GM18498 (cell line): ENCODE measurements around the gene NCBP2L.

ENCODE experiments used
- ATAC-seq: cut with Tn5 transposase; IDR thresholded peaks from one replicate; pipeline ENCODE4 v1.9.1; 2021; ENCODE audit warnings: mild to moderate bottlenecking, moderate library complexity; ENCODE audit not compliant: unreplicated experiment

The NCBP2L gene

DNA sequence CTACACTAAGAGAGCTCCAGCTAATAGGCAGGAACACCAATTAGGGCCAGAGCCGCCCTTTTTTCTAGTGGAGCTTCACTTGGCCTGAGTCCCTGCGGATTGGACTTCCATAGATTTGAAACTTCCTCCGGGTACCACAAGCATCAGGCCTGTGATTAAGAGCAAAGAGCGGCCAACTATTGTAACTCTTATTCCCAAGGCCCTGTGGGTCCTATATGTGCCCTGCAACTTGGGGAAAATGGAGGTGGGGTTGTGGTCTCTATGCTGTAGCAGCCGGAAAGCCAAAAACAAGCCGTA is at the start of gene NCBP2L:
TSS of gene NCBP2L (plus strand) at position 198 of the 297 bp plus-strand sequence. CDS start 16,488 bp downstream, outside the sequence.
- ATAC-seq = no peak

DNA sequence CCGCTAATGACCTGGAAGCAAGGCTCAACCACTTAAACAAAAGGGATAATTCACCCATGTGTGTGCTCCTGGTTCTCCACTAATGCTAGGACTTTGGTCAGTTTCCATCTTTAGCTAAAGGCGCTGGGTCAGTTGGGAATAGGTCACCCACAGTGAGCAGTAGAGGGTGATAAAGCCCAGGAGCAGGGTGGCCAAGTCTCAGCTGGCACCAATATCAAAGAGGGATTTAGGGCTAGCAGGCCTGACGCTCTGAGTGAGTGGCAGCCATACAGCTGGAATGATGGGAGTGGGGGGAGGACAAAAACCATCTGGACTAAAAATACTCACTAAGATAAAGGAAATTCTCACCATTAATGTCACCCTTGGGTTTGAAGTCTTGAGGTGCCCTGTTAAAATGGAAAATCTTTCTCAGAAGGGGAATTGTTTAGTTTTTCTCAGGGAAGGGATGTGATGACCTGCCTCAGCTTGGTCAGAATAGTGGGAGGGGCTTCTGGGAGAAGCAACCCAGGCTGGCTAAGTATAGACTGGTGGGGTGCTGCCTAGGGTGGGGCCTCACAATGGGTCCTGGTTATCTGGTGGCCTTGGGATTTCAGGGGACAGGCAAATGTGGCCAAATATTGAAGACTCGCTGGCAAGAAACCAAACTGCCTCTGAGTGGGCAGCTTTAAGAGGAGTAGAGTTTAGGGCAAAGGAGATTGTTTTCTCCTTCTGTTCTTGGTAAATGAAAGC is 49.0 kb upstream of the NCBP2L start:
- no peak for ATAC-seq

DNA sequence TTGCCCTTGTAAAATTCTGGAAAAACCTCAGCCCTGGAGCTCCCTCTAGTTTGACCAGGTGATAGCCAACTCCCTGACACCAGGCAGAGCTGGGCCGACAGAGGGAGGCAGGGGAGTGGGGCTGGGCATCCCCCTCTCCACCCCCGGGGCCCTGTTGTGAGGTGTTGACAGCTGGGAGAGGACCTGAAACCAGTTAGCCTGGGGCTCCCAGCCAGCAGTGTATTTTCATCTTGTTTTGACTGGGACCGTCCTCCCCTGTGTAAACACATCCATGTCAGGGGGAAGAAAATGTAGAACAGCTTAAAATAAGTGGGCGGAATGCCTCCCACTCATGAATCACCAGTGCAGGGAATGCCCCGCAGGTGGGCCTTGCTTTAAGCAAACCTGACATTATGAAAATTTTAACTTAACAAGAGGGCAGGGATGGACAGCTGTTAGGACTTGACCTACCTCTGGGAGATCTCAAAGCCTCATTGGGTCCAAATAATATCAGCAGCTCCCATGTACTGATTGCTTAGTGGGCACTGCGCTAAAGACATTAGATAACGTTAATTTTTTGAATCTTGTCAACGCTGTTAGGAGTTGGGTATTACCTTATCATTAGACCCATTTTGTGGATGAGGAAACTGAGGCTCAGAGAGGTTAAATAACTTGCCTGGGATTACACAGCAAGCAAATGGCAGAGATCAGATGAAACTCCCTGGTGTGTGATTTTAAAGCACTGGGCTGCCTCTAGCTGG is 47.8 kb upstream of the NCBP2L start:
- ATAC-seq = peak; percentile 82

DNA sequence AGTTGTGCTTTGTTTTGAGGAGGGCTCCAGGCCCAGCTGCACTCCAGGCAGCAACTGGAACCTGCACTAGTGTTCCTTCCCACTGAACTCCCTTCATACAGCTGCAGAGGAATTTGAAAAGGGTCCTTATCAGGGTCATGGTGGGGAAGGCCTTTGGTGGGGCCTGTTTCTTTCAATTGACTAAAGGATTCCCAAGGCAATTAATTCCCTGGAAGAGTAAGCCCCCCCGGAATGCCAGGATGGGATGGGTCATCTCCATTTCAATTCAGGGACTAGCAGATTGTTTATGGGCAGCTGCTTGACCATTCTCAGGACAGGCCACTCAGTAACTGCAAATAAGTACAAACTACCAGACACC is 47.3 kb upstream of the NCBP2L start:
- no peak for ATAC-seq

DNA sequence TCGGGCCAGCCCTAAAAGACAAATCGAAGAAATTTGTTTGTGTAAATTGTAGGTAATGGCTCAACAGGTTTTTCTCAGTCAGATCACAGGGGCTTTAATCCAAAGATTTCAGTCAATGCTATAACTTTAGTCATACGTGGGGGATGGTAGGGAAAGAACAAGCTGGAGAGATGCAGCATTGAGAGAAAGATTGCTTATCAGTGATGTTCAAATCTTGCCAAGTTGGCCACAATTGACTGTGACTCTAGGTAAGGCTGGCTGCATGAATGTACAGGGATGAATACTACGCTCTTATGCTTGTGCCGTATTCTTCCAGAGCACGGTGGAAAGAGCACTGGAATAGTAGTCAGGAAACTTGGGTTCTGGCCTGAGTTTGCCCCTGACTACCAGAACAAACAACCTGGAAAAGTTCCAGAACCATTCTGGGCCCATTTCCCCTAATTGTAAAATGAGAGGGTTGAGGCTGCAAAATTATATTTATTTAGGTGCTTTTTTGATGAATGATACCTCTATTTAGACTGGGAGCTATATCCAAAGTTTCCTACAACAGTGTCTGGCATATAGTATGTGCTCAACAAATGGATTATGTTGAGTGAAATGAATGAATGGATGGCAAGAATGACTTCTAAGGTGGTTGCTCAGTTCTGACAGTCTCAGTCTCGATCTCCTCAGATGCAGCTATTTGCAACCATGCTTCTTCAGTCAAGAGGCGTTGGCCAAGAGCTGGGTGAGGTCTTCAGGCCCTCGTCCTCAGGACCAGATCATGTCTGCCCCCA is 46.4 kb upstream of the NCBP2L start:
- ATAC-seq = no peak

DNA sequence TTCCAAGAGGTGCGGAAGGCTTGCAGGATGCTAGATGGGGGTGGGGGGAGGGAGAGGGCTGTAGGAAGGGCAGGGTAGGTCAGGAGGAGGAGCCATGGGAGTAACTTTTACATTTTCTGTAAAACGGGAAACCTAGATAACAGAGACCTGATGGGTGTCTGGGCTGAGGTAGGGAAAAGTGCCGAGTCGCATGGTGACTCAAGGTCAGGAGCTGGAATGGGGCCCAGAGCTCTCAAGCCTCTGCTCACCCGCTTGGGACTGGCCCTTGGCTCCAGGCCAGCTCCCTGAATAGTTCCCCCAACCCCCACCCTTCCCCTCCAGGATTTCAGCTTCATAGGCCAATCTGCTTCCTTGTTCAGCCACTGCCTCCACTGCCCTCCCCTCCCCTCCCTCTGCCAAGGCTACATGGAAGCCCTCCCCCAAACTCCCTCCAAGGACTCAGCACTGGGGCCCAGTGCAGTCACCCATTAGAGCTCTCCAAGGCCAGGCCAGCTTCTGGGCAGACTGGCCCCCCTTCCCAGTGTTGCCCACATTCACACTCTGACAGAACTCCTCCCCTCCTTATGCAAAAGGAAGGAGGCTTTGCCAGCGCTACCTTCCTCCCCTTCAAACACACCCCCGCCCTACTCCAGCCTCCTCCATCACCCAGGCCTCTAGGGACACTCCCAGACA is 45.6 kb upstream of the NCBP2L start:
- ATAC-seq = no peak

DNA sequence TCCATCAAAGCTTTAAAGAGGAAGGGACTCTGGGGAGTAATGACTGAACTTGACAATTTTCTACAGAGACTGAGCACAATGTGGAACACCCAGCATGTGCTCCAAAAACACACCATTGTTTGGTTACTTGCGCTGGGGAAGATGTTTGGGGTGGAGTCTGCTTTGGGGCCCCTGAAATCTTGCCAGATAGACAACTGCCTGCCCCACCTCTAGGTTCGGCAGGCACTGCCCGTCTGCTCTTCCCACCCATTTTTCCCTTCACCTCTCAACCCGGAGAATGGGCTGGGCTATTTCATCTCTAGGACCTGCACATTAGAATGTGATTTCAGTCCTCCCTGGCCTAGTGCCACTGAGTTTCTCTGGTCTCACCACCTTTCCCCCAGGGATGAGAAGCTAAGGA is 43.8 kb upstream of the NCBP2L start:
- ATAC-seq = no peak

DNA sequence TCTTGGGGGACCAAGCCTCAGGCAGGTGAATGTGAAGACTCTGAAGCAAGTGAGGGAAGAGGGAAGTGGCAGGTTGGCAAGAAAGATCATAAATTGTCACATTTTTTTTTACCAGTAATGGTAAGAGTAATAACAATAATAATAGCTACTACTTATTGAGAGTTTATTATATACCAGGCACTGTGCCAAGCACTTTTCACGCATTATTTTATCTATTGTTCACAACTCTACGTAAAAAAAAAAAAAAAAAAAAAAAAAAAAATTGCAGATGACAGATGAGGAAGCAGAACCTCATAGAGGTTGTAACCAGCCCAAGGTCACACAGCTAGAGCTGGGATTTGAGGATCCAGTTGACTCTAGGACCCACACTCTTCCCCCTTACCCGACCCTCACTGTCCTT is 42.9 kb upstream of the NCBP2L start:
- ATAC-seq = no peak

DNA sequence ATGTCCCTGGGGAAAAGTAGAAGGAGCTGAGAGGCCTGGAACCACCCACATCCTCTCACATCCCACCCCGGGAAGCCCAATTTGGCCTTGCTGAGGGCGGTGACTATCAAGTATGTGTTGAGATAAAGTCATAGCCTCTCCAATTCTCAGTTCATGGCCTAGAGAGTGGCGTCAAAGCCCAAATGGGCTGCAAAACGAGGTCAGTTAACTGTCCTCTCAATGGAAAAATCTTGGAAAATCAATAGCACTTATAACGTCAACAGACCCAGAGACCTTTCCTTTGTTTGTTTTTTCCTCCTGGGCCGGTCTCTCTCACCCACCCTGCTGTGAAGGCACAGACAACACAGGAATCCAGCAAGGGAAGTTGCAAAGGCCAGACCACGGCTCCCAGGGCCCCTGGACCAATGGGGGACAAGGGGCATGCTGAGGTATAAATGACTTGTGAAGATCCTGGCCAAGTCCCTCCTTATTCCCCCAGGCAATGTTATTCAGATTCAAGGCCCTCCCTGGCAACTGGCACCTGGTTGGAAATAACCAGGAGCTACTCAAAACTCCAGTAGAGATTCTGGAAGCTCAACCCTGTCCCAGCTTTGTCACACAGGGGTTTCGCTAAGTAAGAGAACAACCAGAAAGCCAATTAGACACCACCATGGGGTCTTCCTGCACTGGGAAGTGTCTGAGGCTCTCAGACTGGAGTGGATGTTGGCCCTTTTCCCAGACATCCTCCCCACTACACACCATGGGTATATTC is 40.6 kb upstream of the NCBP2L start:
- ATAC-seq = no peak

DNA sequence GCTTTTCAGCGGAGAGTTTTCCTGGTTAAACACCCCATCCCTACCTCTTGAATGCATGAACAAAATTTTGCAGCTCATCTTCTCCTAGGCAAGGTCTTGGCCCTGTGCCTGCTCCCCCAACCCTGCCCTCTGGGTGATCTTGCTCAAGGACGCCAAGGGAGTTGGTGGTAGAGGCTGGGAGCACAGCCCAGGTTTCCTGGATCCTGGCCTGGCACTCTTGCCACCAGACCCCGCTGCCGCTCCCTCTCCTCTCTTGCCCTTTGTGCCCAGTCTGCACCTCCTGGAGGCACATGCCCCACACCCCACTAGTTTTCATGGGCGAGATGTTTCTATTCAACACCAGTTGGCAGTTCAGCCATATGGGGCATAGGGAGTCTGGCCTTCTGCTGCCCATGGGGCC is 39.3 kb upstream of the NCBP2L start:
- no peak for ATAC-seq

DNA sequence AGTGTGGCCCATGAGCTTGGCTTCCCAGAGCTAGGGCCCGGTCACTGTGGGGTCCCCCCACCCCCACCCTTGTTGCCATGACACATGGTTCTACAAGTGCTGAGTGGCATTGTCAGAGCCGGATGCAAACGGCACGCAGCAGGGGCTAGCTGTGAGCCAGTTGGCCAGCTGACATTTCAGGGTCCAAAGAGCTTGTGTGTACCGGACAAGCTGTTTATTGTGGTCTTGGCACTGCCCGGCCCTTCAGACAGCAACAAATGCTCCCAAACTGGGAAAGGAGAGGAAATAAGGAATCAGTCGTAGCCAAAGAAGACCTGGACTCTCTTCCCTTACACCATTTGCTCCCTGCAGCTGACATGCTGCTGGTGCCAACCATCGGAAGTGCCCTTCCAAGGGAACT is 38.8 kb upstream of the NCBP2L start:
- ATAC-seq = no peak

DNA sequence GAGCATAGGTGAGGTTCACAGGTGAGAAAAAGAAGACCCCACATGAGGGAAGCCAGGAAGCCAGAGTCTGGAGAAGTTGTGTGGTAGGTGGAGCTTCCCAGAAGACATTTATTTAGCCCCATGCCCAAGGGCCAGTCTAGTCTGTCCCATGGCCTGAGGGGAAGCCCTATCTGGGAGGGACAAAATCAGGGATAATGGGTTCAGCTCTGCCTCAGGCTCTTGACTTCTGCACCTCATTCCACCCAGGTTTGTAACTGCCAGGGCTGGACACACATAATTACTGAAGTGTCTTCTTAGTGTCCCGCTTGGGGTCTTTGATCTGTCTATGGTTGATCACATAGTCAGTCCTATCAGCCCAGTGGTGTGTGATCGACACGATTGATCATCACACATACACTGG is 38.0 kb upstream of the NCBP2L start:
- no peak for ATAC-seq

DNA sequence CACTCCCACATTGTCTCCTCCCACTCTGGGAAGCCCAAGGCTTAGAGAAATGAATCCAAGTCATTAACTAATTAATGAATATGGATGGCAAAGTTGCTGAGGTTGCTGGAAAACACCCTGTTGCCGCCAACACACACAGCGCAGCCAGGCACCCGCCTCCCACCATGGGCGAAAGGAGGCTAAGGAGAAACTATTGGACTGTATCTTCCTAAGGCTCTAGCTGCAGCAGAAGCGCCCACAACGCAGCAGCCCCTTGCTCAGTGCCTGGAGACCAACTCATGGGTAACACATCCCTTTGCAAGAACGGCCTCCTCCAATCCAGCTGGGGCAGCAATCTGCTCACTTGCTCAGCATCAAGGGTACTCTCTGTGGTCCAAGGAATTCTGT is 36.1 kb upstream of the NCBP2L start:
- peak; percentile 21 for ATAC-seq

DNA sequence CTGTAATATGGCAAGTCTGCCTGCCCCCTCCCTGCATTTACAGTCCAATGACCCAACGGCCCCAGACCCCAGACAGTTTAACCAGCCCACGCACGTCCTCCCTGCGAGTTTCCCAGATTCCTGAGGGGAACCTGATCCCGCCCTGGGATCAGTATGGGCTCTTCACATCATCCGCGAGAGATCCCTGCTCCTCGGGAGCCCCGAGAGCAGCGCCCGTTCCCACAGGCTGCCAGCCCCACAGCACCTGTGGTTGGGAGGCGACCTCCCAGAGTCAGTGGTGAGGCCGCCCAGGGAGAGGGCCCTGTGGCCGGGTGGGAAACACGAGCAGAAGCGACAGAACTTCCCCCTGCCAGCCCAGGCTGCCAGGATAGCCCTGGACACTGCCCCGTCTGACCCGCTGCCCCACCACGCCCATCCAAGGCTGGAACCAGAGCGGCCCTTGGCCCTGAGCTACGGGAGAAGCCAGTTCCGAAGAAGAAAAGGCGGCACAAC is 34.8 kb upstream of the NCBP2L start:
- ATAC-seq = no peak

DNA sequence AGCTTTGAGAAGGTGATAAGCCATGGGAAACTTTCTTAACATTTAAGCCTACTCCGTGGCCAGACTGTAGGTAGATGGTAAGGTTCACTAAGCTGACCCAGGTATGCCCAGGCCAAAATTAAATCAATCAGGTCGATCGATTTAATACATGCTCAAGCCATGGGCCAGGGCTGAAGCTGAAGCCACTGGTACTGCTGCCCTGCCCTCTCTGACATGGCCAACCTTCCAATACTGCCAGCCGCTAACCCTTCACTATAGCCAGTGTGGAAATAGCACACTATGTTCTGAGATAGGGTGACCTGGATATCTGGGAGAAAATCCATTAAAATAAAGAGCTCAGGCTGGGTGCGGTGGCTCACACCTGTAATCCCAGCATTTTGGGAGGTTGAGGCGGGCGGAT is 33.5 kb upstream of the NCBP2L start:
- ATAC-seq = no peak

DNA sequence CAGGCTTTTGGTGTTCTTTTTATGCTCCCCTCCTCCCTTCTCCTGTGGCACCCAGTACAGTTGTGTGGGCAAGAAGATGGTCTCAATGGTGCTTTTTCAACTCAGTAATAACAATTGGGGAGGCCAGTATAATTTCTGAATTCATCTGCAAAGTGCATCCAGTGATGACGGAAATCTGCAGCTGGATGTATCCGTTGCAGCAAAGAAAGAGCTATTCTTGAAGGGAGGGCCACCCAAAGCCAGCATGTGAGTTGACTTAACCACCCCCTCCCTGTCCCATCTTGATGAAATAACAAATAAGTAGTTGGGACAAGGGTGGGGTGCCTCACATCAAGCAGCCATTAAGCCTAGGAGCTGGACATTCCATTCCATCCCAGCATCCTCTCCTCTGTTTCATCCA is 32.7 kb upstream of the NCBP2L start:
- no peak for ATAC-seq

DNA sequence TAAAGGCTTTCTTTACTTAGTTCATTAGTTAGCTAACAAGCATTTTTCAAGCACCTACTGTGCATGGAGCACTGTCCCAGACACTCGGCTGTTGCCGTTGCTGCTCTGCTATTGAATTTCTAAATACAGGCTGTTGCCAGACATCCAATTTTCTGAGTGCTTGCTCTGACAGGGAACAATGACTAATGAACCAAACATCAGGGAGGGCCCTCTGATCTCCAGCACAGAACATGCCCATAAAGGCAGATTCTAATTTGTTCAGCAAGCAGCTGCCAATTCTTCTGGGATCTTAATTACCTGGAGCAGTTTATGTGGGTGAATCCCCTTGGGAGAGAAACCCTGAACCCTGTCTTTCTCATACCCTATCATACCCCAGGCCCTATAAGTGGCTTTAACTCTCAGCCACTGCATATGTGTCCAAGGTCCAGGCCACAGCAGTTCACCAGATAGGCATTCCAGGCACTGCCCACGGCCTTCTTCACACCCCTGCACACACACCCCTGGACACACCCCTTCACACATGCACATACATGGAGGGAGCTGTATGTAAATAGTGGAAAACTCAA is 29.9 kb upstream of the NCBP2L start:
- no peak for ATAC-seq

DNA sequence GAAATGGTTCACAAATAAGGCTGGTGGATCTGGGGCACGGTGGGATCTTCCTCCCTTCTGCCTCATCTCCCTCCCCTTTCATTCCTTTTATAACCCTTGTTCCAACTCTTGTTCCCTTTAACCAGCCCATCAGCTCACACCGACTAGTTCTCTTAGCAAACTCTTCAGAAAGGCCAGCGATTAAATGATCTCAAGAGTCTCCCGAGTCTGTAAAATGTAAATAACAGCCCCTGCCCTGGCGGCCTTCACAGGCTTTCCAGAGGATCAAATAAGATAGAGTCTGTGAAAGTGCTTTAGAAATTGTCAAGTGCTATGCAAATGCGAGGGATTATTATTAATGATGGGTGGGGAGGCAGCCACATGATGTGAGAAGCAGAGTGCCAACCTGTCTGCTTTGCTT is 29.0 kb upstream of the NCBP2L start:
- no peak for ATAC-seq

DNA sequence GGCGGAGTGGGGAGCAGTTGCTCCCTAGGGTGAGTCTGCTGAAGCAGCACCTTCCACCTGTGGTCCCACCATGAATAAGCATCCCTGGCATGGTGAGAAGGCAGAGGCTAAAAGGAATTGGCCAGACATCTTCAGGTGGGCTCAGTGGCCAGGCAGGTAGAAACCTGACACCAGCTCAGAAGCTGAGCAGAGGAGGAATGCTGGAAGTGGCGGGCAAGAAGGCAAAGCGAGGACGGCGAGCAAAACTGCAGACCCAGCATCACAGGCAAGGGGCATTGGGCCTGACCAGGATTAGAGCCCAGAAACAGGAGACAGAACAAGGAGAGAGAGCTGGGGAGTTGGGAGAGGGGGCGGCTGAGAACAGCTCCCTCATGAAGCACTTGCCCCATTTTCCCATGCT is 27.3 kb upstream of the NCBP2L start:
- ATAC-seq = no peak

DNA sequence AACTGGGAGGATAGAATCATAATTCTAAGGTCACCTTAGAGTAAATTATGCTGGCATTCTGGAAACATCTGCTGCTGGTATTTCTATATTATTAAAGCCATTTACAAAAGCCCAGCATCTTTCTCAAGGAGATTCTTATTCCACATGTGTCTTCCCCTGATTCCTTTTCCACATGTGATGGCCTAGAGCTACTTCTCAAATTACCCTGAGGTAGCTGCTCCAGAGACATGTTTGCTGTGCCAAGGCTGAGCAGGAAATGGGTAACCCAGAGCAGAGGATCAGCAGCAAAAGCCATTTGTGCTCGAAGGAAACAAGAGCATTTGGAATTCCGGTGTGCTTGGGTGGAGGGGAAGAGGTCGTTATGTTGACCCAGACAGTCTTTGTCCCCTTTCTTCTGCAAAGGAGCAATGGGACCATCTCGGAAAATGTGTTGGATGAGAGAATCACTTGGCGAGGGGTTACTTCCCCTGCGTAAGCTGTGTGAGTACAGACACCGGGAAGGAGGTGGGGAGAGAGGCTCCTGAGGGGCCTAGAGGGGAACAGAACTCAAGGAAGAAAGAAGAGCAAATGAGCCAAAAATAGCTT is 26.6 kb upstream of the NCBP2L start:
- no peak for ATAC-seq
